NB4 (cell line): ENCODE data around the gene ZNF579.

Source experiments
- CTCF ChIP-seq: IDR thresholded peaks from one replicate; pipeline ENCODE4 v1.5.1; 2012; ENCODE audit warnings: low read depth, low read length
- MAX ChIP-seq: IDR thresholded peaks from 2 replicates; pipeline ENCODE4 v1.6.1; 2011; ENCODE audit warnings: low read depth, low read length
- POLR2A ChIP-seq: IDR thresholded peaks from 2 replicates; pipeline ENCODE4 v1.6.1; 2011; ENCODE audit warnings: mild to moderate bottlenecking; ENCODE audit not compliant: insufficient read length; ENCODE audit errors: extremely low read depth

GRCh38 chr19:55535965-55536350, 44.7 kb downstream of the ZNF579 start:
- TF ChIP-seq POLR2A: no peak
- no peak for TF ChIP-seq MAX
- TF ChIP-seq CTCF: no peak
